Gastrocnemius medialis (tissue), 4 donors: ENCODE results near the gene HTR3A. TPM values are rescaled to one million over a fixed set of nuclear protein-coding genes. Genes with fewer than 3 reads are reported as not detected.

Source experiments
- ATAC-seq, 2 donors: fragments of 150-250 bp; one replicate each; pipeline ENCODE4 v1.9.1; 2016
- DNase-seq, 2 donors: peaks; one replicate each; pipeline ENCODE4 v3.0.0-alpha.2; 2019
- H3K27ac ChIP-seq, 4 donors: fragments of 200-600 bp; sonication (generic); 1 replicate in 1 of 4; 2 replicates in 3 of 4; pipeline ENCODE4 v1.5.1; 2016 to 2018; ENCODE audit warnings: mild to moderate bottlenecking in 2 of 4, moderate library complexity in 1 of 4
- H3K27me3 ChIP-seq, 3 donors: fragments of 200-600 bp; sonication (generic) in 2 of 3; 1 replicate in 1 of 3; 2 replicates in 2 of 3; pipeline versions ENCODE4 v1.5.1 to v1.6.0; 2016 to 2019; ENCODE audit warnings: mild to moderate bottlenecking in 1 of 3, moderate library complexity in 1 of 3
- H3K36me3 ChIP-seq, 2 donors: fragments of 200-600 bp; sonication (generic) in 1 of 2; one replicate each; pipeline ENCODE4 v1.5.1; 2017 to 2018
- H3K4me1 ChIP-seq, 2 donors: fragments of 200-600 bp; sonication (generic) in 1 of 2; one replicate each; pipeline ENCODE4 v1.5.1; 2016 to 2017; ENCODE audit warnings: mild to moderate bottlenecking in 2 of 2
- H3K4me3 ChIP-seq, 4 donors: fragments of 200-600 bp; sonication (generic) in 3 of 4; 1 replicate in 1 of 4; 2 replicates in 3 of 4; pipeline ENCODE4 v1.5.1; 2016 to 2019; ENCODE audit warnings: mild to moderate bottlenecking in 2 of 4
- H3K9me3 ChIP-seq, 3 donors: fragments of 200-600 bp; sonication (generic) in 2 of 3; 1 replicate in 1 of 3; 2 replicates in 2 of 3; pipeline ENCODE4 v1.5.1; 2016 to 2019
- CTCF ChIP-seq, 5 experiments: fragments of 450-650 bp in 3 of 5; fragments of 200-600 bp in 2 of 5; sonication (generic) in 2 of 5; IDR thresholded peaks in 4 of 5; conservative IDR thresholded peaks in 1 of 5; 1 replicate in 4 of 5; 2 replicates in 1 of 5; pipeline ENCODE4 v1.5.1; 2016 to 2019; ENCODE audit warnings: antibody characterized with exemption in 5 of 5, mild to moderate bottlenecking in 3 of 5, moderate library complexity in 3 of 5
- POLR2A ChIP-seq, 2 donors: fragments of 450-650 bp; IDR thresholded peaks; one replicate each; pipeline ENCODE4 v1.6.1; 2017; ENCODE audit warnings: antibody characterized with exemption in 2 of 2, mild to moderate bottlenecking in 2 of 2, moderate library complexity in 2 of 2
- in situ Hi-C, 4 donors: fragments of 200-750 bp; cut with MboI; loops; one replicate each; pipeline versions ENCODE4 v1.15.0 to v1.8.0; 2017; ENCODE audit warnings: low sequenced_read_pairs in 4 of 4
- intact Hi-C: fragments of 100-400 bp; cut with DNase I; formaldehyde crosslinking; loops from one replicate; pipeline ENCODE4 v1.15.1; 2023; ENCODE audit warnings: low total_unique reads
- total RNA-seq, 4 donors: library from RNA; depleted of rRNA; stranded (reverse); fragments of >200 nt; gene quantifications; one replicate each; pipeline versions ENCODE4 v1.1.0 to v1.2.3, GENCODE V29; 2016

HTR3A gene
- total RNA-seq, 4 donors from 2014 or later, result not detected

DNA sequence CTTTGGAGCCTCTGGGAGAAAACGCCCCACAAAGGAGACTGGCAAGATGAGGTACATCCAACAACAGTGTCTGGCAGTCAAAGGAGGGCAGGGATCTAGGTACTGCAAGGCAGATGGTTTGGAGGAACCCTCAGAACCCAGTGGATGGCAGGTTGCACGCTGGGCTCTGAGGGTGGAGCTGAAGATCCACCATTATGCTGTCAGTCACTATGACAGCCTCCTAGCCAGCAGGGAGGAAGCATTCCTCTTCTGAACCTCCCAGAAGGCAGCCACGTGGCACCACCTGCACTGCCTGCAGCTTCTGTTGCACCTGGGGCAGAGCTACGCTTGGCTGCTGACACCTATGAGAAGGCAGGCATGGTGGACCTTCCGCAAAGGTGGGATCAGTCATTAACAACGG is 40.2 kb downstream of the HTR3A start:
- ATAC-seq, result no peak
- Histone ChIP-seq H3K27me3 (no peaks in the 10 kb centered on the region), H3K27ac (no peak overlapping the region), H3K36me3 (no peaks in the 10 kb centered on the region), H3K4me1 (peaks cover 0 to 4% of the 10 kb centered on the region in 2 donors), H3K4me3 (no peak overlapping the region), H3K9me3 (no peaks in the 10 kb centered on the region)
- TF ChIP-seq POLR2A (IDR thresholded peaks at IDR 0.05) (no peak), CTCF (IDR thresholded peaks at IDR 0.05 in 4 of 5, conservative IDR thresholded peaks at IDR 0.05 in 1 of 5) (no peak)
- intact Hi-C loops, result no loop called here
- in situ Hi-C loops, result loop anchor here in 1 of 4 donors (25.0 kb wide), 1 partner anchor 747 kb away; no protein-coding TSS in a partner anchor
- DNase-seq, result no peak

- peaks cover 0 to 4% of the 10 kb centered on the region in 2 donors for H3K4me1 ChIP-seq
- H3K4me3 ChIP-seq, result no peak overlapping the region
- TF ChIP-seq CTCF (IDR thresholded peaks at IDR 0.05 in 4 of 5, conservative IDR thresholded peaks at IDR 0.05 in 1 of 5) (no peak), POLR2A (IDR thresholded peaks at IDR 0.05) (no peak)
- DNase-seq (no peak), ATAC-seq (no peak)
- H3K36me3 ChIP-seq, result no peaks in the 10 kb centered on the region
- intact Hi-C loops, result no loop called here
- H3K27ac ChIP-seq, result no peak overlapping the region
- H3K9me3 ChIP-seq, result no peaks in the 10 kb centered on the region
- in situ Hi-C loops, result loop anchor here in 1 of 4 donors (25.0 kb wide), 1 partner anchor 745 kb away; no protein-coding TSS in a partner anchor
- H3K27me3 ChIP-seq, result no peaks in the 10 kb centered on the region
These were observed 42.1 kb downstream of the HTR3A start for GRCh38 chr11:114016986-114017385.

GRCh38 chr11:114017723-114018122 is 42.8 kb downstream of the HTR3A start:
- DNase-seq, result no peak
- H3K9me3 ChIP-seq, result no peaks in the 10 kb centered on the region
- ATAC-seq, result peak; percentile 21 to 49
- H3K36me3 ChIP-seq, result no peaks in the 10 kb centered on the region
- in situ Hi-C loops (loop anchor here in 1 of 4 donors (25.0 kb wide), 1 partner anchor 745 kb away; no protein-coding TSS in a partner anchor), intact Hi-C loops (no loop called here)
- H3K27me3 ChIP-seq, result no peaks in the 10 kb centered on the region
- no peak overlapping the region for H3K27ac ChIP-seq
- H3K4me1 ChIP-seq, result peaks cover 0 to 4% of the 10 kb centered on the region in 2 donors
- H3K4me3 ChIP-seq, result no peak overlapping the region
- TF ChIP-seq CTCF (IDR thresholded peaks at IDR 0.05 in 4 of 5, conservative IDR thresholded peaks at IDR 0.05 in 1 of 5) (no peak), POLR2A (IDR thresholded peaks at IDR 0.05) (no peak)

DNA sequence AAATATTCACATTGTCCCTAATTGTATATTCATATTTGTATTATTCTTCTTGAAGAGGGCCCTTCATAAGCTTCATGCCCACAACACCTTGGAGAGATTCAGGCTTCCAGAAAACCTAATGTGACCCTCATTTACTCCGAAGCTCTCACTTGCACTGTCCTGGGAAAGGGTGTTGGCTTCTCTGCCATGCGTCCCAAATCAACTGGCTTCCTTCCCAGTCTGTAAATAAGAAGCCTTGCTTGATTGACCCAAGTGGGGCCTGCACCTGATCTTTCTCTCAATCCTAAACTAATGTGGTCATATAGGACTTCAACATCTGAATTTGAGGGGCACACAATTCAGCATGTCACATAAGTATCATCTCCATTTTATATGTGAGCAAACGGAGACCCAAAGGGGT is 44.1 kb downstream of the HTR3A start:
- TF ChIP-seq CTCF (IDR thresholded peaks at IDR 0.05 in 4 of 5, conservative IDR thresholded peaks at IDR 0.05 in 1 of 5) (no peak), POLR2A (IDR thresholded peaks at IDR 0.05) (no peak)
- no peaks in the 10 kb centered on the region for H3K27me3 ChIP-seq
- ATAC-seq, result no peak
- peaks cover 0 to 4% of the 10 kb centered on the region in 2 donors for H3K4me1 ChIP-seq
- no peak for DNase-seq
- no peaks in the 10 kb centered on the region for H3K9me3 ChIP-seq
- H3K4me3 ChIP-seq, result no peak overlapping the region
- in situ Hi-C loops, result loop anchor here in 1 of 4 donors (25.0 kb wide), 1 partner anchor 743 kb away; no protein-coding TSS in a partner anchor
- no peaks in the 10 kb centered on the region for H3K36me3 ChIP-seq
- intact Hi-C loops, result no loop called here
- no peak overlapping the region for H3K27ac ChIP-seq

DNA sequence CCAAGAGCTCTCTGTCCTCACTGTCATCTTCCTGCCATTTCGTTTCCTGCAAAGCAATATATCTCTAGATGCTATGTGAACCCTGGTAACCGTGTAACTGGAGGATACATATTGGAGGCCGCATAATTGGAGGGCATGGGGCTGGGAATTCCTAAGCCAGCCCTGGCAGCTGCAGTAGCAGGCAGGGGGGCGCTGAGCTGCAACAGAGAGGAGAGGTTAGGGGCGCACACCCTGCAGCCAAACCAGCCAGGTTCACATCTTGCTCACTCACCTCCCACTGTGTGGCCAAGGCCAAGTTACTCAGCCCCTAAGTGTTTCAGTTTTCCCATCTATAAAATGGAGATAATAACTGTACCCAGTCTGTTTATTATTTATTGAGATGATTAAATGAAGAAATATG is 44.7 kb downstream of the HTR3A start:
- no peak for ATAC-seq

More for the DNA sequence above, 44.7 kb downstream of the HTR3A start:
- Histone ChIP-seq H3K4me3 (no peak overlapping the region), H3K4me1 (peaks cover 0 to 4% of the 10 kb centered on the region in 2 donors), H3K9me3 (no peaks in the 10 kb centered on the region), H3K27ac (no peak overlapping the region), H3K27me3 (no peaks in the 10 kb centered on the region), H3K36me3 (no peaks in the 10 kb centered on the region)
- TF ChIP-seq CTCF (IDR thresholded peaks at IDR 0.05 in 4 of 5, conservative IDR thresholded peaks at IDR 0.05 in 1 of 5) (no peak), POLR2A (IDR thresholded peaks at IDR 0.05) (no peak)
- in situ Hi-C loops (loop anchor here in 1 of 4 donors (25.0 kb wide), 1 partner anchor 743 kb away; no protein-coding TSS in a partner anchor), intact Hi-C loops (no loop called here)
- DNase-seq, result no peak
